Astrocyte of the cerebellum (primary cell): ENCODE measurements around the gene STX16.

ENCODE experiments used
- DNase-seq: peaks from one replicate; pipeline ENCODE4 v3.0.0-alpha.2; 2011; ENCODE audit warnings: low read depth
- H3K4me3 ChIP-seq: 2 replicates; pipeline ENCODE4 v1.5.1; 2011; ENCODE audit warnings: mild to moderate bottlenecking, low read depth, low read length, moderate library complexity
- in situ Hi-C: cut with HindIII; loops from 2 replicates; pipeline ENCODE4 v1.10.0; 2017; ENCODE audit warnings: low sequenced_read_pairs
- TF ChIP-seq, protein P1 (sequence below): IDR thresholded peaks from 2 replicates; pipeline ENCODE4 v1.5.1; 2012; ENCODE audit warnings: low read length, low read depth, moderate library complexity, mild to moderate bottlenecking; ENCODE audit errors: missing control alignments

Gene STX16

DNA sequence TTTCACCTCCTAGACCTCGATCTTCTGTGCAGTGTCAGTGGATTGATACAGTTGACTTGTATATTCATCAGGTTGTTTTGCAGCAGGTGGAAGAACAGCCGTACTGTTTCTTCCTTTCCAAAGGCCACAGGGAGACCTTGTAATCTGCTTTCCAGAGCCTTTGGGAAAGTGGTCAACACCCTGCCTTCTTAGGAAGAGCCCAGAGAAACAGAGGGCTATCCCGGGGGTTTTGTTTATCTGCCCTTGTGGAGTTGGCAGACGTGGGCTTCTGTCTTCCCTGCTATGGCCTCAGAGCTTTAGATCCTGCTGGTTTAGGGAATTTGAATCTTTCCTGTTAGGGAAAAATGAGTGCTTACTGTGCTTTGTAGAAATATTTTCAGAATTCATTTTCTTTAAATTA, 19.6 kb downstream of the STX16 start:
- TF ChIP-seq, protein P1, sequence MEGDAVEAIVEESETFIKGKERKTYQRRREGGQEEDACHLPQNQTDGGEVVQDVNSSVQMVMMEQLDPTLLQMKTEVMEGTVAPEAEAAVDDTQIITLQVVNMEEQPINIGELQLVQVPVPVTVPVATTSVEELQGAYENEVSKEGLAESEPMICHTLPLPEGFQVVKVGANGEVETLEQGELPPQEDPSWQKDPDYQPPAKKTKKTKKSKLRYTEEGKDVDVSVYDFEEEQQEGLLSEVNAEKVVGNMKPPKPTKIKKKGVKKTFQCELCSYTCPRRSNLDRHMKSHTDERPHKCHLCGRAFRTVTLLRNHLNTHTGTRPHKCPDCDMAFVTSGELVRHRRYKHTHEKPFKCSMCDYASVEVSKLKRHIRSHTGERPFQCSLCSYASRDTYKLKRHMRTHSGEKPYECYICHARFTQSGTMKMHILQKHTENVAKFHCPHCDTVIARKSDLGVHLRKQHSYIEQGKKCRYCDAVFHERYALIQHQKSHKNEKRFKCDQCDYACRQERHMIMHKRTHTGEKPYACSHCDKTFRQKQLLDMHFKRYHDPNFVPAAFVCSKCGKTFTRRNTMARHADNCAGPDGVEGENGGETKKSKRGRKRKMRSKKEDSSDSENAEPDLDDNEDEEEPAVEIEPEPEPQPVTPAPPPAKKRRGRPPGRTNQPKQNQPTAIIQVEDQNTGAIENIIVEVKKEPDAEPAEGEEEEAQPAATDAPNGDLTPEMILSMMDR = no peak
- in situ Hi-C loops = no loop called here
- no peak for DNase-seq
- no peak overlapping the region for H3K4me3 ChIP-seq

DNA sequence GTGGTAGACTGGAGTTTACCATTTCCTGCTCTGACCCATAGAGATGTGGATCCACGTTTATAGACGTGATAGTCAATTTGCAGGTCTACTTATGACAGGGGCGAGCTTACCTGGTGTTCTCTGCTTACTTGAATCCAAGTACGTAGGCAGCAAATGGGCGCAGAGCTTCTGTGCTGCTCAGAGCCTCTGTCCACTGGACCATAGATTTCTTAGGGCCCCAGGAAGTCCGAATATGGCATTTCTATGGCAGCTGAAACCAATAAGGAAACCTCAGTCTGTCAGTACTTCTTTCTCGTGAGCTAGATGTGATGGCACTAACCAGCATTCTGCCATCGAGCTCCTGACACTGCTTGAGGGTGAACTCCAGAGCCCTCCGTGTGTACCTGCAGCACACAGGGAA, 22.0 kb downstream of the STX16 start:
- no peak overlapping the region for H3K4me3 ChIP-seq
- DNase-seq = no peak
- in situ Hi-C loops = no loop called here

DNA sequence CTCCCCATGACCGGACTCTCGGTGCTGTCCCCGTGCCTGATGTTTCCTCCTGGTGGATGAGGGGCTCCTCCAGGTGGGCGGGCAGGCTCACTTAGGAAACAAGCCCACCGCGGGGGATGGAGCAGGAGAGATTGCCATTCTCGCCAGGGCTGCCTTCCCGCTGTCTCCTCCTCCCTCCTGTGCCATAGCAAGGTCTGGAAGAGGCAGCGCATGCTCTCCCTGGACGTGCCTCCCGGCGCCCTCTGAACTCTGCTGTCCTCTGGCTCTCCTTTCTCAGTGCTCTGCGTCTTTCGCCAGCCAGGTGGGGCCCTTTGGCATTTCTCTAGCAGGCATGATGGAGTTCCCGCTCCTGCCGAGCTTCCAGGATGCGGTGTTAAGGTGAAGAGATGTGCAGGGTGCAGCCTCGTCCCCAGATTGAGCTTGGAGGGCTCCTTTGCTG, 24.1 kb downstream of the STX16 start:
- in situ Hi-C loops = no loop called here
- no peak overlapping the region for H3K4me3 ChIP-seq
- DNase-seq = no peak
- TF ChIP-seq, protein P1 = no peak

More for the DNA sequence above, 22.0 kb downstream of the STX16 start:
- TF ChIP-seq, protein P1 = no peak

- TF ChIP-seq, protein P1 = no peak
- H3K4me3 ChIP-seq = no peak overlapping the region
- in situ Hi-C loops = no loop called here
- no peak for DNase-seq
Measured at GRCh38 chr20:58675641-58676040, 24.6 kb downstream of the STX16 start.

DNA sequence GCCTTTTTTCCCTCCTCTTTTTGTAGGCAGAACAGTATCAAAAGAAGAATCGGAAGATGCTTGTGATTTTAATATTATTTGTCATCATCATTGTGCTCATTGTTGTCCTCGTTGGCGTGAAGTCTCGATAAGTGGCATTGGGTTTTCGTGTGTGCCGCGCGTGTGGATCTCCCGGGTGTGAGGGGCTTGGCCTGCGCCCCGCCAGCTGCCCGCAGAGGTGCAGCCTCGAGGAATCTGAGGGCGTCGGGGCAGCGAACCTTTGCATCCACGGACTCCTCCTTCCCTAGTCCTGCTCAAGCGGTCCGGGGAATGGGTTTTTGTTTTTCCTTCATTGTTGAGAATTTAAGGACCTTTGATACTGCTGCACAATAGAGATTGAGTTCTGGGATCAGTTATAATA, 25.1 kb downstream of the STX16 start:
- H3K4me3 ChIP-seq = no peak overlapping the region
- TF ChIP-seq, protein P1 = no peak
- no peak for DNase-seq
- in situ Hi-C loops = no loop called here

GRCh38 chr20:58677079-58677604, 26.1 kb downstream of the STX16 start:
- in situ Hi-C loops = no loop called here
- TF ChIP-seq, protein P1 = no peak
- DNase-seq = no peak
- no peak overlapping the region for H3K4me3 ChIP-seq

GRCh38 chr20:58677808-58678207, 26.7 kb downstream of the STX16 start:
- DNase-seq = no peak
- H3K4me3 ChIP-seq = no peak overlapping the region
- TF ChIP-seq, protein P1 = no peak
- in situ Hi-C loops = no loop called here
